Gastrocnemius medialis (tissue), 4 donors: ENCODE measurements around the gene NOL4L. TPM values are rescaled to one million over a fixed set of nuclear protein-coding genes. Genes with fewer than 3 reads are reported as not detected.

Experiments used
- ATAC-seq, 2 donors: fragments of 150-250 bp; one replicate each; pipeline ENCODE4 v1.9.1; 2016
- DNase-seq, 2 donors: peaks; one replicate each; pipeline ENCODE4 v3.0.0-alpha.2; 2019
- H3K27ac ChIP-seq, 4 donors: fragments of 200-600 bp; sonication (generic); 1 replicate in 1 of 4; 2 replicates in 3 of 4; pipeline ENCODE4 v1.5.1; 2016 to 2018; ENCODE audit warnings: mild to moderate bottlenecking in 2 of 4, moderate library complexity in 1 of 4
- H3K27me3 ChIP-seq, 3 donors: fragments of 200-600 bp; sonication (generic) in 2 of 3; 1 replicate in 1 of 3; 2 replicates in 2 of 3; pipeline versions ENCODE4 v1.5.1 to v1.6.0; 2016 to 2019; ENCODE audit warnings: mild to moderate bottlenecking in 1 of 3, moderate library complexity in 1 of 3
- H3K36me3 ChIP-seq, 2 donors: fragments of 200-600 bp; sonication (generic) in 1 of 2; one replicate each; pipeline ENCODE4 v1.5.1; 2017 to 2018
- H3K4me1 ChIP-seq, 2 donors: fragments of 200-600 bp; sonication (generic) in 1 of 2; one replicate each; pipeline ENCODE4 v1.5.1; 2016 to 2017; ENCODE audit warnings: mild to moderate bottlenecking in 2 of 2
- H3K4me3 ChIP-seq, 4 donors: fragments of 200-600 bp; sonication (generic) in 3 of 4; 1 replicate in 1 of 4; 2 replicates in 3 of 4; pipeline ENCODE4 v1.5.1; 2016 to 2019; ENCODE audit warnings: mild to moderate bottlenecking in 2 of 4
- H3K9me3 ChIP-seq, 3 donors: fragments of 200-600 bp; sonication (generic) in 2 of 3; 1 replicate in 1 of 3; 2 replicates in 2 of 3; pipeline ENCODE4 v1.5.1; 2016 to 2019
- CTCF ChIP-seq, 5 experiments: fragments of 450-650 bp in 3 of 5; fragments of 200-600 bp in 2 of 5; sonication (generic) in 2 of 5; IDR thresholded peaks in 4 of 5; conservative IDR thresholded peaks in 1 of 5; 1 replicate in 4 of 5; 2 replicates in 1 of 5; pipeline ENCODE4 v1.5.1; 2016 to 2019; ENCODE audit warnings: antibody characterized with exemption in 5 of 5, mild to moderate bottlenecking in 3 of 5, moderate library complexity in 3 of 5
- POLR2A ChIP-seq, 2 donors: fragments of 450-650 bp; IDR thresholded peaks; one replicate each; pipeline ENCODE4 v1.6.1; 2017; ENCODE audit warnings: antibody characterized with exemption in 2 of 2, mild to moderate bottlenecking in 2 of 2, moderate library complexity in 2 of 2
- in situ Hi-C, 4 donors: fragments of 200-750 bp; cut with MboI; loops; one replicate each; pipeline versions ENCODE4 v1.15.0 to v1.8.0; 2017; ENCODE audit warnings: low sequenced_read_pairs in 4 of 4
- intact Hi-C: fragments of 100-400 bp; cut with DNase I; formaldehyde crosslinking; loops from one replicate; pipeline ENCODE4 v1.15.1; 2023; ENCODE audit warnings: low total_unique reads
- total RNA-seq, 4 donors: library from RNA; depleted of rRNA; stranded (reverse); fragments of >200 nt; gene quantifications; one replicate each; pipeline versions ENCODE4 v1.1.0 to v1.2.3, GENCODE V29; 2016

NOL4L gene
- total RNA-seq, 4 donors from 2014 or later: 1.4 to 1.9 (median 1.7) TPM

DNA sequence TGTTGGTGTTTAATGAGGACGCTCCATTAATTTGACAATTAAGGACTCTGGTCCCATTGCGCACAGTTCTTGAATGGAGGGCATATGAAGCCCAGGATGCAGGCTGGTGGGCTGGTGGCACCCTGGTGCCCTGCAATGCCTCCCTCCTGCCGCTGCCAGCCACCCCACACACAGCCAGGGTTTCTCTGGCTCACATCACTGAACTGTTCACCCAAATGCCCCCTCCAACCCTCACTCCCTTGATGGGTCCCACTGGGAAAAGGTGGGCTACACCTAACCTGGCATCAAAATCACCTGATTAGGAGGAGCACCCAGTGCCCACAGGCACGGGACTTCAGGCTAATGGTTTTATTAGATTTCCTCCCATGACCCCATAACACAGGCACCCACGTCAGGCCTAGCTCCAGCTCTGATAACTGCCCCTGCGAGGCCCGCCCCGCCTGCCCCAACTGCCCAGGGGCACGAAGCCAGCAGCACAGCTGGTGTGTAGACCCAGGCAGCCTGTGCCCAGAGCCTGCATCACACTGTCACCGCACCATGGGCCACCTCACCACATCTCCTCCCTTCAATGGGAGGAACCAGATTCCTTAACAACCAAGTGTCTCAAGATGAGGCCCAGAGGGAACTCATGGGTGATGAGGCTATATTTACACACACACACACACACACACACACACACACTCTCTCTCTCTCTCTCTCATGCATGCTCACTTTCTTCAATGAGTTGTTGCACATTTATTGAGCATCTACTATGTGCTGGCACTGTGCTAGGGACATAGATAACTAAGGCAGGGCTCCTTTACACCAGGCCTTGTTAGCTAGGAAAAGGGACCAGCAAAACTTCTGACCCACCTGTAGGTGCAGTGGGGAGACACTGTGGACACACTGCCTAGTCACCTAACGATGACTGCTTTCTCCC, 107.3 kb downstream of the NOL4L start:
- Histone ChIP-seq H3K4me3 (no peak overlapping the region), H3K4me1 (peaks cover 21 to 24% of the 10 kb centered on the region in 2 donors), H3K9me3 (no peaks in the 10 kb centered on the region), H3K36me3 (no peaks in the 10 kb centered on the region), H3K27ac (no peak overlapping the region), H3K27me3 (peaks cover 0 to 7% (median 0%) of the 10 kb centered on the region in 3 donors)
- no peak for TF ChIP-seq POLR2A (IDR thresholded peaks at IDR 0.05)
- TF ChIP-seq CTCF (IDR thresholded peaks at IDR 0.05 in 4 of 5, conservative IDR thresholded peaks at IDR 0.05 in 1 of 5): no peak
- in situ Hi-C loops: no loop called here
- DNase-seq (no peak), ATAC-seq (no peak)
- intact Hi-C loops: no loop called here

DNA sequence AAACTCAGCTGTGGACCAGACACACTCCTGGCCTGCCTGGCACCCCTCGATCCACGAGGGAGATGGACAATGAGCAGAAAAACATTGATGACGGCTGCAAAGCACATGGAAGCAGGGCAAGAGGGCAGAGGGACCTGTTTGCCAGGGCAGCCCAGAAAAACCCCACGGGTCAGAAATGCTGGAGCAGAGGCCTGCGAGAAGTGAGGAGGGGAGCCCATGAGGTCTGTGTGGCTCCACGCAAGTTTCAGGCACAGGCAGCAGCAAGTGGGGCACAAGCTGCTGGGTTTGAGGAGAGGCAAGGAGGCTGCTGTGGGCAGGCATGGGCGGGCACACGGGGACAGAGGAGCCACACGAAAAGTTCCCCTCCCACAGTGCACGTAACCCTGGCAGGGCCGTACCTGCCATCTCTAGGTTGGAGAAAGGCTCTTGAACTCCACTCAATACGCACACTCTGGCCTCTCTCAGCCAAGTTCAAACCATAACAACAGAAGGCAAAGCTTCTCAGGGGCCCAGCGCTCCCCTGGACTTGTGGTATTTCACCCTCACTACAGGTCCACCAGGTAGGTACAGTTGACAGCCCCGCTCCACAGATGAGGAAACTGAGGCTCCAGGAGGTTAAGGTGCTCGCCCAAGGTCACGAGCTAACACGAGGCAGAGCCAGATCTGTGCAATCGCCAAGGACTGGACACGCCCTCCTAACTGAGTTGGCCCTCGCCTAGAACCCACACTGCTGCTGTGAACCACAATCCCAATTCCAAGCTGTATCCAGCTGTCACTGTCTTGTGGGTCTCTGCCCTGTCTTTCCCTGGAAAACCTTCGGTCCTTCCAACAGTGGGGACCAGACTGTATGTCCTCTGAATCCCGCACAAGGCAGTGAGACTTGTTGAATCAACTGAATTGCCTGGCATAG, 108.2 kb downstream of the NOL4L start:
- peaks cover 0 to 7% (median 0%) of the 10 kb centered on the region in 3 donors for H3K27me3 ChIP-seq
- H3K4me1 ChIP-seq: peaks cover 21 to 24% of the 10 kb centered on the region in 2 donors
- DNase-seq (no peak), ATAC-seq (no peak)
- no peaks in the 10 kb centered on the region for H3K9me3 ChIP-seq
- TF ChIP-seq POLR2A (IDR thresholded peaks at IDR 0.05) (no peak), CTCF (IDR thresholded peaks at IDR 0.05 in 4 of 5, conservative IDR thresholded peaks at IDR 0.05 in 1 of 5) (no peak)
- in situ Hi-C loops (no loop called here), intact Hi-C loops (no loop called here)
- H3K4me3 ChIP-seq: no peak overlapping the region
- H3K36me3 ChIP-seq: no peaks in the 10 kb centered on the region
- H3K27ac ChIP-seq: peak overlapping the region in 2 of 4 donors; percentile 67 to 75

- Histone ChIP-seq H3K36me3 (no peaks in the 10 kb centered on the region), H3K4me1 (peaks cover 18 to 26% of the 10 kb centered on the region in 2 donors), H3K27ac (peak overlapping the region; percentile 63 to 75 (median 68)), H3K9me3 (no peaks in the 10 kb centered on the region), H3K4me3 (peak overlapping the region; percentile 16 to 43 (median 30)), H3K27me3 (peaks cover 0 to 7% (median 0%) of the 10 kb centered on the region in 3 donors)
- DNase-seq (peak; percentile 42 to 50), ATAC-seq (peak; percentile 59 to 65)
- TF ChIP-seq POLR2A (IDR thresholded peaks at IDR 0.05): no peak
- TF ChIP-seq CTCF (IDR thresholded peaks at IDR 0.05 in 4 of 5, conservative IDR thresholded peaks at IDR 0.05 in 1 of 5): no peak
- in situ Hi-C loops (no loop called here), intact Hi-C loops (no loop called here)
These were observed 109.9 kb downstream of the NOL4L start for GRCh38 chr20:32474967-32475811.

GRCh38 chr20:32474717-32474966, 110.5 kb downstream of the NOL4L start:
- TF ChIP-seq POLR2A (IDR thresholded peaks at IDR 0.05) (no peak), CTCF (IDR thresholded peaks at IDR 0.05 in 4 of 5, conservative IDR thresholded peaks at IDR 0.05 in 1 of 5) (no peak)
- intact Hi-C loops: no loop called here
- H3K4me1 ChIP-seq: peaks cover 18 to 26% of the 10 kb centered on the region in 2 donors

More at GRCh38 chr20:32474717-32474966, 110.5 kb downstream of the NOL4L start:
- Histone ChIP-seq H3K27me3 (peaks cover 0 to 7% (median 0%) of the 10 kb centered on the region in 3 donors), H3K36me3 (no peaks in the 10 kb centered on the region), H3K9me3 (no peaks in the 10 kb centered on the region), H3K27ac (peak overlapping the region; percentile 63 to 75 (median 68)), H3K4me3 (peak overlapping the region; percentile 16 to 43 (median 30))
- no peak for ATAC-seq
- in situ Hi-C loops: no loop called here
- DNase-seq: no peak
